IMR-90 (cell line): ENCODE results near the gene ZNF423.

Experiments
- BHLHE40 ChIP-seq: fragments of 150-350 bp; IDR thresholded peaks from 2 replicates; pipeline ENCODE4 v1.6.1; 2016; ENCODE audit warnings: mild to moderate bottlenecking, low read depth, low read length
- CEBPB ChIP-seq: IDR thresholded peaks from 2 replicates; pipeline ENCODE4 v1.6.1; 2012; ENCODE audit warnings: low read depth, low read length, improper control_type of control experiment
- CHD1 ChIP-seq: IDR thresholded peaks from 2 replicates; pipeline ENCODE4 v1.6.1; 2012; ENCODE audit warnings: low read depth, low read length, improper control_type of control experiment
- CTCF ChIP-seq: conservative IDR thresholded peaks from 2 replicates; pipeline ENCODE4 v1.5.1; 2012; ENCODE audit warnings: mild to moderate bottlenecking, low read depth, low read length, improper control_type of control experiment
- MAFK ChIP-seq: IDR thresholded peaks from 2 replicates; pipeline ENCODE4 v1.6.1; 2012; ENCODE audit warnings: low read depth, low read length, improper control_type of control experiment
- MXI1 ChIP-seq: IDR thresholded peaks from 2 replicates; pipeline ENCODE4 v1.6.1; 2012; ENCODE audit warnings: low read depth, mild to moderate bottlenecking, low read length, moderate library complexity, borderline replicate concordance
- NFE2L2 ChIP-seq: fragments of 150-350 bp; IDR thresholded peaks from 2 replicates; pipeline ENCODE4 v1.6.1; 2016; ENCODE audit warnings: low read depth, mild to moderate bottlenecking, low read length
- POLR2A ChIP-seq: IDR thresholded peaks from 2 replicates; pipeline ENCODE4 v1.6.1; 2012; ENCODE audit warnings: mild to moderate bottlenecking, low read depth, low read length
- RAD21 ChIP-seq: IDR thresholded peaks from 2 replicates; pipeline ENCODE4 v1.6.1; 2012; ENCODE audit warnings: low read length, improper control_type of control experiment
- RCOR1 ChIP-seq: IDR thresholded peaks from 2 replicates; pipeline ENCODE4 v1.6.1; 2012; ENCODE audit warnings: mild to moderate bottlenecking, low read length, improper control_type of control experiment; ENCODE audit not compliant: insufficient replicate concordance
- RFX5 ChIP-seq: IDR thresholded peaks from 2 replicates; pipeline ENCODE4 v1.8.0; 2012; ENCODE audit warnings: low read depth, mild to moderate bottlenecking, low read length, moderate library complexity
- SMC3 ChIP-seq: fragments of 150-350 bp; IDR thresholded peaks from 2 replicates; pipeline ENCODE4 v1.6.1; 2016; ENCODE audit warnings: low read depth, mild to moderate bottlenecking, antibody characterized with exemption, low read length, moderate library complexity
- USF2 ChIP-seq: fragments of 150-350 bp; IDR thresholded peaks from 2 replicates; pipeline ENCODE4 v1.6.1; 2017; ENCODE audit warnings: mild to moderate bottlenecking, antibody characterized with exemption, low read length, low read depth
- TF ChIP-seq, protein P1 (sequence below): fragments of 150-350 bp; IDR thresholded peaks from 2 replicates; pipeline ENCODE4 v1.6.1; 2016; ENCODE audit warnings: low read depth, mild to moderate bottlenecking, low read length, moderate library complexity, borderline replicate concordance

DNA sequence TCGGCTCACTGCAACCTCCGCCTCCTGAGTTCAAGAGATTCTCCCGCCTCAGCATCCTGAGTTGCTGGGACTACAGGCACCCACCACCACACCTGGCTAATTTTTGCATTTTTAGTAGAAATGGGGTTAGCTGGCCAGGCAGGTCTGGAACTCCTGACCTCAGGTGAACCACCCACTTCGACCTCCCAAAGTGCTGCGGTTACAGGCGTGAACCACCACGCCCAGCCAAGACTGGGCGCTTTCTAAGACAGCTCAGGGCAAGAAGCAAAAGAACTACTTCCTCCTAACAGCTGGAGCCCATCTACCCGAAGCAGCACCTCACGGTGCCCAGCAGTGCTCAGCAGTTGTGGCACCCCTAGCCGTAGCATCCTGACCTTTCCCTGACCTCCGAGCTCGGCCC is 109.4 kb downstream of the ZNF423 start:
- no peak for TF ChIP-seq CTCF
- no peak for TF ChIP-seq POLR2A
- no peak for TF ChIP-seq RCOR1
- TF ChIP-seq SMC3, result no peak
- TF ChIP-seq MXI1, result no peak
- no peak for TF ChIP-seq CEBPB
- TF ChIP-seq, protein P1, sequence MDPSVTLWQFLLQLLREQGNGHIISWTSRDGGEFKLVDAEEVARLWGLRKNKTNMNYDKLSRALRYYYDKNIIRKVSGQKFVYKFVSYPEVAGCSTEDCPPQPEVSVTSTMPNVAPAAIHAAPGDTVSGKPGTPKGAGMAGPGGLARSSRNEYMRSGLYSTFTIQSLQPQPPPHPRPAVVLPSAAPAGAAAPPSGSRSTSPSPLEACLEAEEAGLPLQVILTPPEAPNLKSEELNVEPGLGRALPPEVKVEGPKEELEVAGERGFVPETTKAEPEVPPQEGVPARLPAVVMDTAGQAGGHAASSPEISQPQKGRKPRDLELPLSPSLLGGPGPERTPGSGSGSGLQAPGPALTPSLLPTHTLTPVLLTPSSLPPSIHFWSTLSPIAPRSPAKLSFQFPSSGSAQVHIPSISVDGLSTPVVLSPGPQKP, result no peak
- TF ChIP-seq BHLHE40, result no peak
- no peak for TF ChIP-seq RAD21
- no peak for TF ChIP-seq MAFK
- no peak for TF ChIP-seq NFE2L2
- TF ChIP-seq RFX5, result no peak
- TF ChIP-seq CHD1, result no peak
- TF ChIP-seq USF2, result no peak
